Measurements from ENCODE around the gene EML2.
"Not testable (repeated sequence)": the region's sequence is repeated elsewhere in the genome, so short reads cannot be mapped to it uniquely, and the experiment has no call there.

Gene EML2

GRCh38 chr19:45616704-45617017, 22.5 kb downstream of the EML2 start:
- no peak for DNase-seq
- H3K36me3 ChIP-seq (ENCODE audit: control insufficient read depth, insufficient read depth, low read length) = peaks cover 57% of the 10 kb centered on the region
- H3K9me3 ChIP-seq (ENCODE audit: control insufficient read depth, low read length) = no peaks in the 10 kb centered on the region
- no peak overlapping the region for H3K4me3 ChIP-seq (ENCODE audit: insufficient read depth, low read depth, low read length, poor library complexity, severe bottlenecking)
- H3K27me3 ChIP-seq (replicated peaks; ENCODE audit: control insufficient read depth, insufficient read depth, low read length, poor library complexity, severe bottlenecking) = no peaks in the 10 kb centered on the region
- H3K4me1 ChIP-seq (ENCODE audit: control insufficient read depth, insufficient read depth, low read length, poor library complexity, severe bottlenecking) = peaks cover 7% of the 10 kb centered on the region
- H3K27ac ChIP-seq (ENCODE audit: insufficient read depth, low read length, poor library complexity, severe bottlenecking) = no peak overlapping the region

GRCh38 chr19:45615795-45616703, 23.1 kb downstream of the EML2 start:
- peak; percentile 64 to 74 (median 72) for DNase-seq
- H3K27me3 ChIP-seq (replicated peaks; ENCODE audit: control insufficient read depth, insufficient read depth, low read length, poor library complexity, severe bottlenecking) = no peaks in the 10 kb centered on the region
- no peak overlapping the region for H3K4me3 ChIP-seq (ENCODE audit: insufficient read depth, low read depth, low read length, poor library complexity, severe bottlenecking)
- no peaks in the 10 kb centered on the region for H3K9me3 ChIP-seq (ENCODE audit: control insufficient read depth, low read length)
- H3K27ac ChIP-seq (ENCODE audit: insufficient read depth, low read length, poor library complexity, severe bottlenecking) = no peak overlapping the region
- peaks cover 51% of the 10 kb centered on the region for H3K36me3 ChIP-seq (ENCODE audit: control insufficient read depth, insufficient read depth, low read length)
- H3K4me1 ChIP-seq (ENCODE audit: control insufficient read depth, insufficient read depth, low read length, poor library complexity, severe bottlenecking) = peaks cover 7% of the 10 kb centered on the region

DNA sequence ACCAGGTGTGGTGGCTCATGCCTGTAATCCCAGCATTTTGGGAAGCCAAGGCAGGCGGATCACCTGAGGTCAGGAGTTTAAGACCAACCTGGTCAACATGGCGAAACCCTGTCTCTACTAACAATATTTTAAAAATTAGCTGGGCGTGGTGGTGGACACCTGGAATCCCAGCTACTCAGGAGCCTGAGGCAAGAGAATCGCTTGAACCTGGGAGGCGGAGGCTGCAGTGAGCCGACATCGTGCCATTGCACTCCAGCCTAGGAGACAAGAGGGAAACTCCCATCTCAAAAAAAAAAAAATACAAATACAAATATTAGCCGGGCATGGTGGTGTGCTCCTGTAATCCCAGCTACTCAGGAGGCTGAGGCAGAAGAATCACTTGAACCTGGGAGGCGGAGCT, 24.1 kb downstream of the EML2 start:
- not testable (repeated sequence) for H3K27ac ChIP-seq (ENCODE audit: insufficient read depth, low read length, poor library complexity, severe bottlenecking); H3K9me3 ChIP-seq (ENCODE audit: control insufficient read depth, low read length); H3K4me1 ChIP-seq (ENCODE audit: control insufficient read depth, insufficient read depth, low read length, poor library complexity, severe bottlenecking); H3K4me3 ChIP-seq (ENCODE audit: insufficient read depth, low read depth, low read length, poor library complexity, severe bottlenecking); DNase-seq; H3K27me3 ChIP-seq (replicated peaks; ENCODE audit: control insufficient read depth, insufficient read depth, low read length, poor library complexity, severe bottlenecking)
- peaks cover 43% of the 10 kb centered on the region for H3K36me3 ChIP-seq (ENCODE audit: control insufficient read depth, insufficient read depth, low read length)

- Histone ChIP-seq H3K27ac (ENCODE audit: insufficient read depth, low read length, poor library complexity, severe bottlenecking) (peak overlapping the region; percentile 16), H3K4me3 (ENCODE audit: insufficient read depth, low read depth, low read length, poor library complexity, severe bottlenecking) (no peak overlapping the region), H3K36me3 (ENCODE audit: control insufficient read depth, insufficient read depth, low read length) (peaks cover 36% of the 10 kb centered on the region), H3K9me3 (ENCODE audit: control insufficient read depth, low read length) (no peaks in the 10 kb centered on the region), H3K4me1 (ENCODE audit: control insufficient read depth, insufficient read depth, low read length, poor library complexity, severe bottlenecking) (peaks cover 7% of the 10 kb centered on the region), H3K27me3 (replicated peaks; ENCODE audit: control insufficient read depth, insufficient read depth, low read length, poor library complexity, severe bottlenecking) (no peaks in the 10 kb centered on the region)
- DNase-seq = no peak
Observed at GRCh38 chr19:45613926-45614725, 25.1 kb downstream of the EML2 start.

DNA sequence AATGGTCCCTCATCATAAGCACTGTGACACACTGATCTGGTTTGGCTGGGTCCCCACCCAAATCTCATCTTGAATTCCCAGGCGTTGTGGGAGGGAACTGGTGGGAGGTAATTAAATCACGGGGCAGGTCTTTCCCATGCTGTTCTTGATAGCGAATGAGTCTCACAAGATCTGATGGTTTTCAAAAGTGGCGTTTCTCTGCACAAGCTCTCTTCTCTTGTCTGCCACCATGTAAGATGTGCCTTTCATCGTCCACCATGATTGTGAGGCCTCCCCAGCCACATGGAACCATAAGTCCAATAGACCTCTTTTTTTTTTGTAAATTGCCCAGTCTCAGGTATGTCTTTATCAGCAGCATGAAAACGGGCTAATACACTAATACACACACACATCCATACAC, 30.2 kb downstream of the EML2 start:
- Histone ChIP-seq H3K36me3 (ENCODE audit: control insufficient read depth, insufficient read depth, low read length) (peaks cover 16% of the 10 kb centered on the region), H3K4me3 (ENCODE audit: insufficient read depth, low read depth, low read length, poor library complexity, severe bottlenecking) (no peak overlapping the region), H3K27ac (ENCODE audit: insufficient read depth, low read length, poor library complexity, severe bottlenecking) (no peak overlapping the region), H3K9me3 (ENCODE audit: control insufficient read depth, low read length) (no peaks in the 10 kb centered on the region), H3K27me3 (replicated peaks; ENCODE audit: control insufficient read depth, insufficient read depth, low read length, poor library complexity, severe bottlenecking) (no peaks in the 10 kb centered on the region), H3K4me1 (ENCODE audit: control insufficient read depth, insufficient read depth, low read length, poor library complexity, severe bottlenecking) (peaks cover 8% of the 10 kb centered on the region)
- no peak for DNase-seq

DNA sequence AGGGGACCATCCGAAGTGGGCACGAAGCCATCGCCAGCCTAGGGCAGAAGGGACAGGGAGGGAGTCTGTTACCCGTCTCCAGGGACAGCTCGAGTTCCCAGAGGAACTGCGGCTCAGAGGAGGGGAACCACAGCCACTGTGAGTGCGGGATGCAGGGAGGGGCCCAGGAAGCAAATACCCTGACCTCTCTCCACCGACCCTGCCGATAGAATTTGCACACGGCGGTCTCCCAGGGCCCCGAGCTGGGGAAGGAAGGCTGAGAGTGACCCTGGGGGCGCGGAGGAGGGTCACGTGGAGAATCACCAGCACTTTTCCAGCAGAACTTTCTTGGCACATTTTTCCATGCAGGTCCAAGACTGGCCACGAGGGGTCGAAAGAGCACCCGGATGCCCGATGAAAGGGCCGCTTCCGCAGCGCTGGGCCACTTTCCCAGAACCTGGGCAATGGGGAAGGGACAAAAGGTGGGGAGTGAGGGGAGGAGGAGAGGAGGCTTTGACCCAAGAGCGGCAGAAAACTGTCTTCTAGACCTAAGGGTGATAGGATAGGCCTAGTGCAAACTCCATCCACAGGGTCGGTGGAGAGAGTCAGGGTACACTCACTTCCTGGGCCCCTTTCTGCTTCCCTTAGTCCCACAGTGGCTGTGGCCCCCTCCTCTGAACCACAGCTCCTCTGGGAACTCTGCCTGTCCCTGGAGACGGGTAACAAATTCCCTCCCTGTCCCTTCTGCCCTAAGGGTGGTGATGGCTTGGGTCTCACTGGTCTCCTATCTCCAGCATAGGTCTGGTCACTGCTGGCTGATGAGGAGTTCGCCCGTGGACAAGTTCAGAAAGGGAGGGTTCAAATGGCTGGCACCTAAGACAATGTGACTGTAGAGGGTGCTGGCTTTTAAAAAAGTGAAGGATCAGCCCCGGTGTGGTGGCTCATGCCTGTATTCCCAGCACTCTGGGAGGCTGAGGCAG, 31.8 kb downstream of the EML2 start:
- Histone ChIP-seq H3K9me3 (ENCODE audit: control insufficient read depth, low read length) (no peaks in the 10 kb centered on the region), H3K27ac (ENCODE audit: insufficient read depth, low read length, poor library complexity, severe bottlenecking) (no peak overlapping the region), H3K4me3 (ENCODE audit: insufficient read depth, low read depth, low read length, poor library complexity, severe bottlenecking) (no peak overlapping the region), H3K27me3 (replicated peaks; ENCODE audit: control insufficient read depth, insufficient read depth, low read length, poor library complexity, severe bottlenecking) (peaks cover 9% of the 10 kb centered on the region), H3K36me3 (ENCODE audit: control insufficient read depth, insufficient read depth, low read length) (peaks cover 4% of the 10 kb centered on the region), H3K4me1 (ENCODE audit: control insufficient read depth, insufficient read depth, low read length, poor library complexity, severe bottlenecking) (peaks cover 8% of the 10 kb centered on the region)
- DNase-seq = peak; percentile 6 to 23 (median 11)

DNA sequence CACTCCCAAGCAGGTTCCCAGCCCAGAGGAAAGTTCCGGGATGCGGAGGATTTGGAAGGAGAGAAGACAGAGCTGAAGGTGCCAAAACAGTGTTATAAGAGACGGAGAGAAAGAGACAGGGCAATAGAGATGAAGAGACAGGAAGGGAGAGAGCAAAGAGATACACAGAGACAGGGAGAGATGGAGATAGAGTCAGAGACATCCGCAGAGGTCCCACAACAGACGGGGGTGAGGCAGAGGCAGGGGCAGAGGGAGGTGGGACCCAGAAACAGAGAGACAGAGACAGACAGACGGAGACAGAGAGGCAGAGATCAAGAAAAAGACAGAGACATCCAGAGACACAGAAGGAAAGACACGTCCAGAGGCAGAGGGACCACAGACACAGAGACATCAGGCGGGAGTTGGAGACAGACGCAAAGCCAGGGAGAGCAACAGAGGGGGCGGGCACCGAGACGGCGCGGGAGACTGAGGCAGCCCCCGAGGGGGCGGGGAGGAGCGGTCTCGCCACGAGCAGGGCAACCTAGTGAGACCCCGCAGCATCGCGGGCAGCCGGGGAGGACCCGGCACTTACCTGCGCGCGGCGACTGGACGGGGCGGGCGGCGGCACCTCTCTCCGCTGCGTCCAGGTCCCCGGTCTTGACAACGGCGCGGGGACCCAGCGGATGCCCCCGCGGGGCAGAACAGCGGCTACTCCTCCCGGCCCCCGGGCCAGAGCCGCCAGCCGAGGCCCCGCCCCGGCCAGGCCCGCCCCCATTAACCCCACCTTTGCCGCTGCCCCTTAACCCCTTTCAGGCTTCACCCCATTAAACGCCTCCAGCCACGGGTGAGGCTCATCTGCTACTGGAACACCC, 37.4 kb downstream of the EML2 start, which contains the start of gene GPR4:
GPR4 (minus strand) TSS at position 689 of the 851 bp plus-strand sequence. CDS start 10,346 bp downstream, outside the sequence.
- DNase-seq = no peak
- H3K9me3 ChIP-seq (ENCODE audit: control insufficient read depth, low read length) = no peaks in the 10 kb centered on the region
- H3K4me1 ChIP-seq (ENCODE audit: control insufficient read depth, insufficient read depth, low read length, poor library complexity, severe bottlenecking) = peaks cover 8% of the 10 kb centered on the region
- H3K36me3 ChIP-seq (ENCODE audit: control insufficient read depth, insufficient read depth, low read length) = no peaks in the 10 kb centered on the region
- H3K27me3 ChIP-seq (replicated peaks; ENCODE audit: control insufficient read depth, insufficient read depth, low read length, poor library complexity, severe bottlenecking) = peaks cover 55% of the 10 kb centered on the region
- H3K4me3 ChIP-seq (ENCODE audit: insufficient read depth, low read depth, low read length, poor library complexity, severe bottlenecking) = no peak within 1 kb of the TSS
- no peak within 1 kb of the TSS for H3K27ac ChIP-seq (ENCODE audit: insufficient read depth, low read length, poor library complexity, severe bottlenecking)

- Histone ChIP-seq H3K4me1 (ENCODE audit: control insufficient read depth, insufficient read depth, low read length, poor library complexity, severe bottlenecking) (peaks cover 8% of the 10 kb centered on the region), H3K4me3 (ENCODE audit: insufficient read depth, low read depth, low read length, poor library complexity, severe bottlenecking) (no peak overlapping the region), H3K9me3 (ENCODE audit: control insufficient read depth, low read length) (no peaks in the 10 kb centered on the region), H3K27ac (ENCODE audit: insufficient read depth, low read length, poor library complexity, severe bottlenecking) (no peak overlapping the region), H3K27me3 (replicated peaks; ENCODE audit: control insufficient read depth, insufficient read depth, low read length, poor library complexity, severe bottlenecking) (peaks cover 58% of the 10 kb centered on the region), H3K36me3 (ENCODE audit: control insufficient read depth, insufficient read depth, low read length) (no peaks in the 10 kb centered on the region)
- no peak for DNase-seq
Observed at GRCh38 chr19:45601115-45601514, 38.1 kb downstream of the EML2 start.

DNA sequence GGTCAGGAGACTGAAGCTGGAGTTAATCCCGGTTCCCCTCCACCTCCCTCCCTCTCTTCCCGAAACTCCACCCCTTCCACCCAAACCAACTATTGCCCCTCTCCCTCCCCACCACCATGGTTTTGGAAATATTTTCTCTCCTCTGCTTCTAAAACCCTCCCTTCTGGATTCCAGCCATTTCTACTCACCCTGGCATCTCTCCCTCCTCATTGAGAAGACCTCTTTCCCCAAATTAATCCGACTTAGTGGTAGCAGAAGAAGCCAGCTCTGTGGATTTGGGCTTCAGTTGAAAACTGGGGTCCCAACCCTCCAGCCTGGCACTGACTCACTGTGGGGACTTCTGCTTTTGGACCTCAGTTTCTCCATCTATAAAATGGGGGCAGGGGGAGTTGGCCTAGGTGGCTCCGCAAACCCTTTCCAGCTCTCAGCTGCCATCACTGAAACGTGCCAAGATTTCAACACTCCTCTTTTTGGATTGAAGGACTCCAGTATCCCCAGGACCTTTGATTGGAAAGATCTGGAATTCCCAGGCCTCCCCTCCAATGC, 38.8 kb downstream of the EML2 start:
- H3K27me3 ChIP-seq (replicated peaks; ENCODE audit: control insufficient read depth, insufficient read depth, low read length, poor library complexity, severe bottlenecking) = peaks cover 58% of the 10 kb centered on the region

More for the DNA sequence above, 38.8 kb downstream of the EML2 start:
- H3K9me3 ChIP-seq (ENCODE audit: control insufficient read depth, low read length) = no peaks in the 10 kb centered on the region
- no peak for DNase-seq
- H3K4me1 ChIP-seq (ENCODE audit: control insufficient read depth, insufficient read depth, low read length, poor library complexity, severe bottlenecking) = peaks cover 8% of the 10 kb centered on the region
- no peak overlapping the region for H3K27ac ChIP-seq (ENCODE audit: insufficient read depth, low read length, poor library complexity, severe bottlenecking)
- H3K4me3 ChIP-seq (ENCODE audit: insufficient read depth, low read depth, low read length, poor library complexity, severe bottlenecking) = no peak overlapping the region
- H3K36me3 ChIP-seq (ENCODE audit: control insufficient read depth, insufficient read depth, low read length) = no peaks in the 10 kb centered on the region
